ENCODE data around the gene CHTF18.

CHTF18 gene

DNA sequence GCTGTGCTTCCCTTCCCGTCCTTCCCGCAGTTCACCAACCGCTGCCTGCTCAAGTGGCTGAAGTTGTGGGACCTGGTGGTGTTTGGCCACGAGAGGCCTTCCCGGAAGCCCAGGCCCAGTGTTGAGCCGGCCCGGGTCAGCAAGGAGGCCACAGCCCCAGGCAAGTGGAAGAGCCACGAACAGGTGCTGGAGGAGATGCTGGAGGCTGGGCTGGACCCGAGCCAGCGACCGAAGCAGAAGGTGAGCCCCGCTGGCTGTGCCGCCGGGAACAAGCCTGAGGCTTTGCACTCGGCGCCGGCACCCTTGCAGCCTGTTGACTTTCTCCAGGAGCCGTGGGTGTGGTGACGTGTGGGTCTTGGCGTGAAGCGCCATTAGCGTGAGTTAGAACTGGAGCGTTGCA lies 2.7 kb downstream of the CHTF18 start:
- TF ChIP-seq EZH2phosphoT487 (IDR thresholded peaks at IDR 0.05; ENCODE audit: borderline replicate concordance, low read length) (no peak), CTCF (IDR thresholded peaks at IDR 0.05; ENCODE audit: low read depth, low read length, poor library complexity, severe bottlenecking) (no peak)
- Histone ChIP-seq H3K4me1 (ENCODE audit: control insufficient read depth, low read length) (peaks cover 17% of the 10 kb centered on the region), H3K36me3 (ENCODE audit: control insufficient read depth, low read length) (peaks cover 54% of the 10 kb centered on the region), H4K20me1 (ENCODE audit: control insufficient read depth, insufficient read depth, low read depth, low read length) (no peaks in the 10 kb centered on the region), H3K4me3 (ENCODE audit: low read length) (no peak overlapping the region), H3K9me2 (replicated peaks; ENCODE audit: control insufficient read depth, low read length) (no peaks in the 10 kb centered on the region), H3K27ac (ENCODE audit: low read depth, low read length) (no peak overlapping the region), H3K79me2 (ENCODE audit: control insufficient read depth, low read length) (peaks cover 49% of the 10 kb centered on the region), H3K9me3 (ENCODE audit: control insufficient read depth, insufficient read depth, low read length) (no peaks in the 10 kb centered on the region), H3K4me2 (ENCODE audit: low read length) (no peak overlapping the region), H3K27me3 (ENCODE audit: control insufficient read depth, low read length) (no peaks in the 10 kb centered on the region), H3F3A (ENCODE audit: control insufficient read depth, insufficient read depth) (no peaks in the 10 kb centered on the region)

- TF ChIP-seq CTCF (IDR thresholded peaks at IDR 0.05; ENCODE audit: low read depth, low read length, poor library complexity, severe bottlenecking) (no peak), EZH2phosphoT487 (IDR thresholded peaks at IDR 0.05; ENCODE audit: borderline replicate concordance, low read length) (no peak)
- Histone ChIP-seq H4K20me1 (ENCODE audit: control insufficient read depth, insufficient read depth, low read depth, low read length) (no peaks in the 10 kb centered on the region), H3K4me2 (ENCODE audit: low read length) (no peak overlapping the region), H3K4me1 (ENCODE audit: control insufficient read depth, low read length) (peaks cover 8% of the 10 kb centered on the region), H3K4me3 (ENCODE audit: low read length) (no peak overlapping the region), H3K79me2 (ENCODE audit: control insufficient read depth, low read length) (peaks cover 37% of the 10 kb centered on the region), H3F3A (ENCODE audit: control insufficient read depth, insufficient read depth) (no peaks in the 10 kb centered on the region), H3K27me3 (ENCODE audit: control insufficient read depth, low read length) (no peaks in the 10 kb centered on the region), H3K9me2 (replicated peaks; ENCODE audit: control insufficient read depth, low read length) (no peaks in the 10 kb centered on the region), H3K9me3 (ENCODE audit: control insufficient read depth, insufficient read depth, low read length) (no peaks in the 10 kb centered on the region), H3K27ac (ENCODE audit: low read depth, low read length) (no peak overlapping the region), H3K36me3 (ENCODE audit: control insufficient read depth, low read length) (peaks cover 51% of the 10 kb centered on the region)
These were observed 4.0 kb downstream of the CHTF18 start for GRCh38 chr16:792221-792995.

DNA sequence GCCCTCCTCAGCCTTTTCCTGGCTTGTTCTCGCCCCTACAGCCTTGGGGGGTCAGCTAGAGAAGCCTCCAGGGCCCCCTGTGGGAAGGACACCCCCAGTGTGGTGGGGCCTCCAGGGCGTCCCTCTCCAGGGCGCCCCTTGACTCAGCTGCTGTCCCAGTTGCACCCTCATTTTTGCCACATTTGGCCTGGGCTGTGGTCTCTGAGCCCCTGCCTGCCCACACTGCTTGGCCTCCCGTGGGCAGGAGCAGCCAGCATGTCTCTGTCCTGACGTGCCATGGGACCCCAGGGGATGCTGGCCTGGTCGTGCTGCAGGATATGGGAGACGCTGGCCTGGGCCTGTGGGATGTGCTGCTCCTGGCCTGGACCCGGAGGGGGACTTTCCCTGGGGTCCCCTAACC lies 5.0 kb downstream of the CHTF18 start:
- Histone ChIP-seq H3F3A (ENCODE audit: control insufficient read depth, insufficient read depth) (no peaks in the 10 kb centered on the region), H3K9me2 (replicated peaks; ENCODE audit: control insufficient read depth, low read length) (no peaks in the 10 kb centered on the region)

More for the DNA sequence above, 5.0 kb downstream of the CHTF18 start:
- no peaks in the 10 kb centered on the region for H3K9me3 ChIP-seq (ENCODE audit: control insufficient read depth, insufficient read depth, low read length)
- H3K4me1 ChIP-seq (ENCODE audit: control insufficient read depth, low read length), result peaks cover 9% of the 10 kb centered on the region
- H3K27me3 ChIP-seq (ENCODE audit: control insufficient read depth, low read length), result no peaks in the 10 kb centered on the region
- H3K4me3 ChIP-seq (ENCODE audit: low read length), result no peak overlapping the region
- H3K79me2 ChIP-seq (ENCODE audit: control insufficient read depth, low read length), result peaks cover 29% of the 10 kb centered on the region
- H3K27ac ChIP-seq (ENCODE audit: low read depth, low read length), result no peak overlapping the region
- H3K36me3 ChIP-seq (ENCODE audit: control insufficient read depth, low read length), result peaks cover 49% of the 10 kb centered on the region
- no peaks in the 10 kb centered on the region for H4K20me1 ChIP-seq (ENCODE audit: control insufficient read depth, insufficient read depth, low read depth, low read length)
- TF ChIP-seq EZH2phosphoT487 (IDR thresholded peaks at IDR 0.05; ENCODE audit: borderline replicate concordance, low read length), result no peak
- no peak for TF ChIP-seq CTCF (IDR thresholded peaks at IDR 0.05; ENCODE audit: low read depth, low read length, poor library complexity, severe bottlenecking)
- H3K4me2 ChIP-seq (ENCODE audit: low read length), result no peak overlapping the region
